Right ventricle myocardium inferior (tissue), 1 donor: ENCODE results near the gene TYRO3. TPM values are rescaled to one million over a fixed set of nuclear protein-coding genes. Genes with fewer than 3 reads are reported as not detected.

Experiments used
- ATAC-seq: fragments of 200-7000 bp; cut with Tn5 transposase; one replicate; pipeline ENCODE4 v1.9.1; 2020; ENCODE audit warnings: mild to moderate bottlenecking, moderate library complexity
- DNase-seq: peaks from one replicate; pipeline ENCODE4 v3.0.0; 2021; ENCODE audit errors: missing footprints
- intact Hi-C: fragments of 100-400 bp; cut with DNase I; formaldehyde crosslinking; loops from one replicate; pipeline ENCODE4 v1.11.0; 2022
- long read RNA-seq: library from polyadenylated mRNA; unstranded; transcript quantifications from one replicate; pipeline ENCODE4 v2.0.0, GENCODE V29; 2021
- total RNA-seq: library from RNA; stranded (reverse); fragmentation: NEBNext Ultra II Directional; extraction: Animal tissue kit (Norgen Biotek cat#: 25700); gene quantifications from one replicate; pipeline ENCODE4 v1.2.1, GENCODE V29; 2021
- donor health status: DM: no; HTN: yes; CAD: no; lungs with severe emphysema.

TYRO3 gene
- 5.6 TPM for total RNA-seq
- long read RNA-seq, full-length matches to known transcripts = 6 of 7 reads
- long read RNA-seq, partial matches to known transcripts = 1 of 7 reads
- long read RNA-seq, other reads (novel, unspliced or antisense) = 0 of 7 reads

DNA sequence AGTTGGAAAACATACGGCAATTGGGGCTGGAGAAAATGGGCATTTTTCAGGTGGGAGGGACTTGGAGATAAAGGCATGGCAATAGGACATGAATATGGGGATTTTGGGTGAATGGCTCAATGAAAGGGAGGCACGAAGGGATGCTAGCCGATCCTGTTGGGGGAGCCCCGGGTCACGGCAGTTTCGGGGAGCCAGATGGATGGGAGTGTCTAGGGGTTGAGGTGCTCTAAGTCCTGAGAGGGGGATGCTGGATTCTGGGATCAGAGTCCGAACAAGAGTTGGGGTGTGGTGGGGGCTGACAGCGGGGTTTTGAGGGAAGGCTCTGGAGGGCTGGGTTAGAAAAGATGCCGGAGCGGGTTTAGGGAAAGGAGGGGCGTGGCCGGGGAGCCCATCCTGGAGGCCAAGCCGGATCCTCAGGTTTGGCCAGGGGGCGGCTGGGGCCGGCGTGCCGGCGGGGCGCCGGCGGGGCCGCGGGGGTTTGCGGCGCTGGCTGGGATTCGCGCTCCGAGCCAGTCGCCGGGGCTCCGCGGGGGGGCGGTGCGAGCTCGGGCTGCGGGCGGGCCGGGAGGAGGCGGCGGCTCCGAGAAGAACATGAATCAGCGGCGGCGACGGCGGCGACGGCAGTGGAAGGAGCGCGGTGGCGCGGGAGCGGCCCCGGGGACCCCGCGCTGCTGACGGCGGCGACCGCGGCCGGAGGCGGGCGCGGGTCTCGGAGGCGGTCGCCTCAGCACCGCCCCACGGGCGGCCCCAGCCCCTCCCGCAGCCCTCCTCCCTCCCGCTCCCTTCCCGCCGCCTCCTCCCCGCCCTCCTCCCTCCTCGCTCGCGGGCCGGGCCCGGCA lies at the start of gene TYRO3:
TYRO3 (plus strand) TSS at position 813 of the 839 bp plus-strand sequence. CDS start 46 bp downstream, outside the sequence.
- DNase-seq = peak; percentile 81
- peak; percentile 65 for ATAC-seq

DNA sequence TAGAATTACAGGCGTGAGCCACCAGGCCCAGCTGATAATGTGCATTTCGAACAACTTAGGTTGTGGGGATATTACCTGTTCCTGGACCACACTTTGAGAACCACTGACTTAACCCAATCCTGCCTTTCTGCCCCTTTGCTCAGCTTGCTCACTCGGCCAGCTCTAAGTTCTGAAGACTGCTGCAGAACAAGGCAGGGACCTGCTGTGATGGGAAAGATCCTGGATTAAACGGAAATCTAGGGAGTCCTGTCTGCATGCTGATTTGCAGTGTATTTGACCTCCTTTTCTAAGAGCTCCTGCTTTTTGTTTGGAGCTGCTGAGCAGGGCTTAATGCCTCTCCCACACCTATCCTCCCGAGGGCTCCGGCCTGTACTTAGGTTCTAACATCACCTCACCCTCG lies 48.3 kb upstream of the TYRO3 start:
- DNase-seq (no peak), ATAC-seq (no peak)
- intact Hi-C loops = no loop called here

More for the DNA sequence above, at the start of gene TYRO3:
- intact Hi-C loops = loop anchor here (5.0 kb wide), 1 partner anchor 254 kb away; no protein-coding TSS in a partner anchor

DNA sequence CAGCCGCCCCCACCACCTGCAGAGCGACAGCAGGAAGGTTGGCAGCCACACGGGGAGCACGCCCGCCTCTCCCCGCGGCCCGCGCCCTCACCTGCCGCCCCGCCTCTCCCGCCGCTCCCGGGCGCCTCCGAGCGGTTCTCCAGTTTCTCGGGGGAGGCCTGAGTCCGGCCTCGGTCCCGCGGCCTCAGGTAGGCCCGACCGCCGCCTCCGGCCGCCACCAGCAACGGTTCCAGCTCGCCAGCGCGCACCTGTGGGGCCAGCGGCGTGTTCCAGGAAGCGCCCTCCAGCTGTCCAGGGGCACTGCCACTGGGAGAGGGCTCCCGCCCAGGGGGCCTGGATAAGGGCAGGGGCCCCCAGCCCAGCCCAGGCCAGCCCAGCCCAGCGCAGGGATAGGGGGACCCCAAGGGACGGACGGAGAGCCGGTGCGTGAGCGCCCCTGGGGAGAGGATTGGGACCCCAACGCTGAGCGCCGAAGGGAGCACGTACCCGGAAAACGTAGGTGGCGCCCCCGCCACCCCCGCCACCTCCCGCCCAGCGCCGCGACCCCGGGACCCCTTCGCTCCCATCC lies 47.6 kb upstream of the TYRO3 start:
- DNase-seq (no peak), ATAC-seq (no peak)
- intact Hi-C loops = no loop called here

DNA sequence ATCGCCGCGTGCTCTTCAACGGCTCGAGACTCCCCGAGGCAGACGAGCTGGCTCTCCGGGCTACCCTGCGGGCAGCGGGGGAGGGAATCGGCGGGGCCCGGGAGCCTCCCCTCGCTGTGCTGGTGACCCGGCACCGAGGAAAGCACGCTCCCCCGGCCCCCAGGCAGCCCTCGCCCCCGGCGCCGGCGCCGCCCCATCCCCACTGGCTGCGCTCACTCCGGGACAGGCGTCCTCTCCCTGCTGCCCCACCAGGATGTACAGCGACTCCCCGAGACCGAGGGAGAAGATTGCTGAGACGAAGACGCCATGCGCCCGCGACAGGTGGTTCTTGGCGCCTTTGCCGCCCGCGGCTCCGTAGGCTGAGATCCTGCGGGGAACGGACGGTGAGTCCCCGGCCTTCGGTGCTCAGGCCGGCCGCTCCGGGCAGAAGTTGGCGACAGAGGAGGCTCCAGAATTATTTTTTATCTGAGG lies 47.1 kb upstream of the TYRO3 start:
- intact Hi-C loops = no loop called here
- no peak for ATAC-seq
- no peak for DNase-seq

DNA sequence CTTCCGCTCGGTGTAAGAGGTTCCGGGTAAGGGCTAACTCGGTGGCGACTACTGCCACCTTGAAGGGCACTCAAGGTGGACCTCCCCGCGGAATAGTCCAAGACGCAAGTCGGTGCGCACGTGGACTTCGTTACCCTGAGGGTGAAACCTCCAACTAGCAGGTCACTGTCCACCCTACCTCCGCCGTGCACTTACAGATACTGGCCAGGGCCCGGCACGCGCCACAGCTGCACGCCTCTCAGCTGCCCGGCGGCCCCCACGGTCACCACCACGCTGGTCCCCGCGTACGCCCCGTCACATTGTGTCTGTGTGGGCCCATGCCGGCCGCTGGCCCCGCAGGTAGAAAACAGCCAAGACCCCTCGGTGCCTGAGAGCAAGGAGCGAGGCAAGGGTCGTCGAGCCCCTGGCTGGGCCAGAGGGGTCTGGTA lies 46.5 kb upstream of the TYRO3 start:
- ATAC-seq = peak; percentile 21
- intact Hi-C loops = no loop called here
- DNase-seq = no peak

DNA sequence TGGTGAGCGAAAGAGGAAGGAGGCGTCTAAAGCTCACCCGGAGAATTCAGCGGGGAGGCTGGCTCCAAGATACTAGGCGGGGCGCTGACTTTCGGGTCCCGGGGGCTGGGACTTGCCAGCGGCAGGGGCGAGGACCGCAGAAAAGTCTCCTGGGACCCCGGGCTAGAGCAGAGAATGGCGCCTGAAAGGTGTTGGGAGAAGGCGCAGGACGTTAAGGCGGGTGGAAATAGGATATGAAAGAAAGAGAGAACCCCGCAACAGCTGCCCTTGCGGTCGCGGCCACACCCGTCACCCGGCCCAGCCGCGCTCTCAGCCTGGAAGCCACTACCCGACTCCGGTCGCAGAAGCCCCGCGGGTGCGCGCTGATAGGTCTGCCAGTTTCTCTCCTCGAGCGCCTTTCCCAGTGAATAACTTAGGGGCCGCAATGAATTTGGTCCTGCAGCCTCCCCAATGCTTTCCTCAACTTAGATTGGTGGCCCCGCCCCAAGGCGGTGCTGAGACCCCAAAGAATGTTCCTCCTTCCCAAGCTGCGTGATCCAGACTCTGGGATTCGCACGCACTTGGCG lies 46.0 kb upstream of the TYRO3 start:
- ATAC-seq (no peak), DNase-seq (no peak)

DNA sequence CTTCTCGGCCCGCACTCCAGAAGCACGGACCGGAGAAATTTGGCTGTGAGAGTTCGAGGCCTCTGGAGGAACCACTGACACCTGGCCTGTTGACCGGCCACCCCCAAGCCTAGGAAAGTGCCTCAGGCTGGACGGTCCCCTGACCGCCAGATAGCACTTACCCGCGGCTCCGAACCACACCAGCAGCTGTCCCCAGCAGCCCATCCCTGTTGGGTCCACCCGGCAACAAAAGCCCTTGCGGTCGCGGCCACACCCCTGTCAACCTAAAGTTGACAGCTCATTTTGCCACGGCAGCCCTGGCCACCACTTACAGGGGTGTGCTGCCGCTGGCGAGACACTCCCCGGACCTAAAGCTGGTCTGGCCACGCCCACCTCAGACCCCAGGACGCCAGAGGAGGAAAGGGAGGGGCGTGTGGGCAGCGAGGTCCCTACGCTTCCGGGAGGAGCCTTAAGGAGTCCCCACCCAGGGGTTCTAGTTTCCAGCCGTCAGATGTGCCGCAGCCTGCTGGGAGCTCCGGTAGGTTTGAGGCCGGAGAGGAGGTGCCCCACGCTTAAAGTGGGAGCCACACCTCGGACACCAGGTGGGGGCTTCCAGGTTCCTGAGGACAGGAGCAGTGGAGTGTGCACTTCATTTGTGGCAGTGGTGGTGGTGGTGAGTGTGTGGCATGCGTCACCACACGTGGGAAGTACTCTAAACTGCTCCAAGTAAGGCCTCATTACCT lies 45.3 kb upstream of the TYRO3 start, which contains the start of gene LTK:
LTK (minus strand) TSS at position 322 of the 722 bp plus-strand sequence; CDS start at position 204, 118 bp downstream.
- intact Hi-C loops = no loop called here
- DNase-seq (no peak), ATAC-seq (no peak)

More for the DNA sequence above, 46.0 kb upstream of the TYRO3 start:
- intact Hi-C loops = no loop called here

DNA sequence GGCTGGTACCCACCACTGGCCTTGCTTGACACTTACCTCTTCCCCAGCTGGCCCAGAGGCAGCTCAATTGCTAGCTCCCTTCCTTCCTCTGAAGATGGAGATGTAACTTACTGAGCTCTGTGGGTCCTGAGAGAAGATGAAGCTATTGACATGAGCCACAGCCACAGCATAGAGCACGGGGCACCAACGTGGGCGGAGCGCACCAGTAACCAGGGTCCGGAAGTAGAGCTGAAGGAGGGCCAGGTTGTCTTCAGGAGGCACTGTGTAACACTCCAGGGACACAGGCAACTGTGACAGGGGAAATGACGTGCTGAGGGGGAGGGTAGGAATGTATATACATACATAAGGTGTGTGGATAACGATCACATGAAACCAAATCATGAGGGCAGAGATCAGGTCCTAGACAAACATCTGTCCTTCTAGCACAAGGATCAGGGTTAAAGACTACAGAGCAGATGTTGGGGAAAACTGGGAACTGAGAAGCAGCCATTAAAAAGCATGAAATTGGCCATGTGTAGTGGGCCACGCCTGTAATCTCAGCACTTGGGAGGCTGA lies 41.0 kb upstream of the TYRO3 start:
- intact Hi-C loops = no loop called here
- no peak for DNase-seq
- ATAC-seq = no peak

DNA sequence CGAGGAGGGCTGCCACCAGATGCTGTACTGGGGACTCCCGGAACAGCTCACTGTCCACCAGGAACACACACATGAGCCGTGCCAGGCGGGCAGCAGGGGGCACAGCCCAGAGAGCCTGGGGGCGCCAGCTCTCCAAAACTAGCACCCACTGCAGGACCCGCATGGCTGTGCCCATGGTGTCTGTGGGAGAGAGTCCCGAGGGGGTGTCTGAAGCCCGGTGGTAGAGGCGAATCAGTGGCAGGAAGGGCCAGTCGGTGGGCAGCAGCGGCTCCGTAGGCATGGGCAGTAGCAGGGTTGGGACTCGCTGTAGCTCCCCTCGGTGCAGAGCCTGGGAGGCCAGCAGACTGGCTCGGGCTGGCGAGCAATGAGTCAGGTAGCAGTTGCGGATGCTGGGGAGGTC lies 38.4 kb upstream of the TYRO3 start:
- DNase-seq (no peak), ATAC-seq (no peak)
- intact Hi-C loops = no loop called here

DNA sequence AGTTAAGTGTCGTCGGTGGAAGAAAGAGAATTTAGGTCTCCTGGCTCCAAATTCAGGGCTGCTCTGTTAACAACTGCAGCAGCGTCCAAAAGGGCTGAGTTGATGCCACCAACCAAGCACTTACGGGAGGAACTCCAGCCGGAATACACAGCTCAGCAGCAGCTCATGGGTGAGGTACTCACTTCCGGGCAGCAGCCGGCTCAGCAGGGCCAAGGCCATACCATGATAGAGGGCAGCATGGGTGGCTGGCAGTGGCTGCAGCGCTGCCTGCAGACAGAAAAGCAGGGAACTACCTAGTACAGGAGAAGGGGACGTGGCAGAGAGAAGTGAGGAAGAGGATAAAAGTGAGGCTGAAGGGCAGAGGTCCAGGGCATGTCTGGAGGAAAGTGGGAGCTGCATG lies 37.4 kb upstream of the TYRO3 start:
- intact Hi-C loops = no loop called here
- DNase-seq = no peak
- ATAC-seq = no peak

DNA sequence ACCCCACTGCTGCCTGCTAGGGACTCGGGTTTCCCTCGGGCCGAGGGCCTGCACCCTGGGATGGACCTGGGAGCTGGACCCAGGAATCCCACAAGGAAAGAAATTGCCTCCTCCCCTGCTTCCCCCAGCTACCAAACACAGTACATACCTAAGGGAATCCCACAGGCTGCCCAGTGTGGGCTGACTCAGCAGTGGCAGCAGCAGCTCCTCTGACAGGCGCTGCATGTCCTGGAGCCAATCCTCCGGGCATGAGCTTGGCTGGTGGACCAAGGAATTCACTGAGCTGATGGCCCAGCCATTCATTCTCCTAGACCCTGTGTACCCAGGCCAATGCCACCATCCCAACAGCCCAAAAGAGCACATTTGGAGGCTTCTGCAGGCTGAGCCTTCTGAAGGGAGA lies 35.9 kb upstream of the TYRO3 start:
- DNase-seq (no peak), ATAC-seq (no peak)
- intact Hi-C loops = no loop called here

DNA sequence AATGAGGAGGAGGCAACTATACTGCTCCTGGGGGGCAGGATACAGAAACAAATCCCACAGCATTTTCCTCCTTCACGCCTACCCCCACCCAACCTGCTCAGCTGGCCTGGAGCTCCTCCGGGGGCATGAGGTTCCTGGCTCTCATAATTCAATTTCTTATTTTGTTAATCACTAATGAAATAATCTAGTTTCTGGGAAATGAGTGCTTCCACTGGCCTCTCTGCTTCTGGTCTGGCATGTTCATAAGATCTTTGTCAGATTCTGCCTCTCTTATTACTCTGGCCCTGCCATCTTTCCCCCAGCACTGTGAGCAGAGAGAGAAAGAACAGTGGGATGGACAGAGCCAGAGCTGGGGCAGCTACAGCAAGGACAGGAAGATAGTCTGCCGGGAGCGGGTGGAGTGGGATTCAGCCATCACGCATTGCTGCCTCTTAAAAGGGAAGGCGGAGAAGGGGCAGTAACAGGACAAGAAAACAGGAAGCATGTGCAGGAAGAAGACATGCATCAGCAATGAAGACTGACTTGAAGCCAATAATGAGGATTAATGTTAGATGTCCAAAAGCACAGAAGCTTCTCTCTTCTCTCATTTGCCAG lies 28.6 kb upstream of the TYRO3 start:
- intact Hi-C loops = no loop called here
- DNase-seq = no peak
- no peak for ATAC-seq

DNA sequence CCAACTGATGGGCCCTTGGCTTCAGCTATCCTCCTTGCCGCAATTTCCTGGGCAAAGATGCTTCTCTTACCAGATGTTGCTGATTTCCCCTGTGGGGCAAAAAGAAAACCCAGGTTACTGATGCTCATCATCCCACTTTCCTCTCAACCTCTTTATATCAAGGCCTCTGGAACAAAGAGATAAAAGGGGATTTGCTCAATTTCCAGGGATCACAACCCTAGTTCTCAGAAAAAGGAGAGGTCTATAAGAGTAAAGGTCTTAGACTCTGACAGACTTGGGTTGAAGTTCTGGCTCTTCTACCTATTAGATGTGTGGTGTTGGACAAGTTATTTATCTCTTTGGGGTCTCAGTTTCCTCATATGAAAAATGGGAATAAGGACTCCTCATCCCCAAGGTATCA lies 23.5 kb upstream of the TYRO3 start:
- intact Hi-C loops = no loop called here
- ATAC-seq (no peak), DNase-seq (no peak)

DNA sequence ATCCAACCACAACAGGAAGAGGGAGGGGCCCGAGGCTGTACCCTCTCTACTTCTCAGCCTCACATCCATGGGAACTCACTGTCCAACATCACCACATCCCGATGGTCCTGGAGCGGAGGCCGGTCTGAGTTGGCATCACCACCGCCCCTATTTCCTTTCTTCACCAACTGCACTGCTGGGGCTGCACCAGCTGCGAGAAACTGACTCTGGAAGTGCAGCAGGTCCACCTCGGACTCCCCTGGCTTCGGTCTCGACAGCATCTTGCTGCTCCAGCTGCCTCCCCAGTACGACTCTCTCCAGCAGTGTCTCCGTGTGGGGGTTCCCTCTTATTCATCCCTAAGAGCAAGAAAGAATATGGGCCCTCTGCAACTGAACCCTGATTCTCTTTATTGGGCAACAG lies 22.1 kb upstream of the TYRO3 start:
- ATAC-seq = no peak
- DNase-seq = no peak
- intact Hi-C loops = no loop called here

DNA sequence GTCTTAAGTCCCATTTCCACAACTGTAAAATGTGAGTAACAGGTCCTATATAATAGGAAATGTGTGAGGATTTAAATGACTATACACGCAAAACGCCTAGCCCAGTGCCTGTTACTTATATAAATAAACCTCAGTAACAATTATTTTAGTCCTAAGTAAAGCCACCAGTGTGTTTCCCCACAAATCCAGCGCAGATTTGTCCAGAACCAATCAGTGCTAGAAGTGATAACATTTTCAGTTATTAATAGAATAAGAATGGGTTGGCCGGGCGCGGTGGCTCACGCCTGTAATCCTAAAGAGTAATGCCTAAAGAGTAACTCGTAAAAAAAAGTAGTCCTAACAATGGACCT lies 15.5 kb upstream of the TYRO3 start:
- DNase-seq = no peak
- ATAC-seq = no peak
- intact Hi-C loops = no loop called here

DNA sequence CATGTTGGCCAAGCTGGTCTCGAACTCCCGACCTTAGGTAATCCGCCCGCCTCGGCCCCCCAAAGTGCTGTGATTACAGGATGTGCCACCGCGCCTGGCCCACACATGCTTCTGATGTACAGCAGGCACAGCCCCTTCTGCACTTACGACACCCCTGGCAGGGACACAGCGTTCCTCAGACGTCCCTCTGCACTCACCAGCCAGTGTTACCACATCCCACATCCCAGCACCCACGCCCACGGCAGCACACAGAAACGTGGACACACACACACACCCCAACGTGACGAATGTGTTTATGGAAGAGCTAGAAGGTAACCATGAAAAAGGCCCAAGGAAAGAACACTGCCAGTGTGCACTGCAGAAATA lies 14.4 kb upstream of the TYRO3 start:
- peak; percentile 37 for ATAC-seq
- intact Hi-C loops = no loop called here

DNA sequence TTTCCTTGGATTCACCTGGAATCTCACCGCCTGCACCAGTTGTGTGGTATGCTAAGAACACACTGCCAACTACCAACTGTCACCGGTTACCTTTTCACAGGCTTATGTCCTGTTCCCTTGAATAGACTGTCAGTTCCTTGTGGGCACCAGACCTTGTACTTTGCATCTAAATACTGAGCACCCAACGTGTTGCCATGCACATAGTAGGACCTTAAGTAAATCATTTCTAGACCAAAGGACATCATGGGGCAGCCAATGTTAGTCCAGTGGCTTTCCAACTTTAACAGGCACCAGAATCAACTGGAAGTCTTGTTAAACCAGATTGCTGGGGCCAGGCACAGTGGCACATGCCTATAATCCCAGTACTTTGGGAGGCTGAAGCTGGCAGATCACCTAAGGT lies 13.8 kb upstream of the TYRO3 start:
- DNase-seq (no peak), ATAC-seq (no peak)
- intact Hi-C loops = no loop called here

More for the DNA sequence above, 14.4 kb upstream of the TYRO3 start:
- DNase-seq = peak; percentile 76
